ENCODE results near the gene TMEM154.

- TF ChIP-seq CTCF (IDR thresholded peaks at IDR 0.05), result no peak
- TF ChIP-seq POLR2A (IDR thresholded peaks at IDR 0.05), result no peak
These were observed 94.8 kb downstream of the TMEM154 start for GRCh38 chr4:152585023-152585441.
